Stimulated activated CD8-positive, alpha-beta memory T cell treated with anti-CD3 and anti-CD28 coated beads, Interleukin-12 subunit alpha, Interleukin-12 subunit beta, amount 100 ng/mL, for 4 hours (primary cell): ENCODE measurements around the gene CCP110.

Experiments used
- DNase-seq: peaks from one replicate; pipeline ENCODE4 v3.0.0-alpha.2; 2020; ENCODE audit warnings: low read depth

CCP110 gene

GRCh38 chr16:19601083-19601976, 77.6 kb downstream of the CCP110 start:
- DNase-seq: no peak
